ENCODE results near the gene CTNNA2. TPM values are rescaled to one million over a fixed set of nuclear protein-coding genes. Genes with fewer than 3 reads are reported as not detected.

CTNNA2 gene
- total and polyA plus RNA-seq, 9 of the 15 experiments (the other 6 are each of a cell fraction or from before 2014, with no cell fraction given): 0.03 to 0.40 (median 0.15) TPM

- Histone ChIP-seq H3K36me3 (ENCODE audit: control insufficient read depth, insufficient read depth, low read length) (no peaks in the 10 kb centered on the region), H3K9ac (ENCODE audit: insufficient read depth in 1 of 2, low read depth in 2 of 2, low read length in 2 of 2) (no peak overlapping the region), H3K4me1 (replicated peaks in 1 of 2; ENCODE audit: control insufficient read depth in 2 of 2, insufficient read depth in 2 of 2, low read length in 2 of 2) (no peaks in the 10 kb centered on the region), H3K79me2 (ENCODE audit: control insufficient read depth, insufficient read depth, low read length) (no peaks in the 10 kb centered on the region), H3K27ac (ENCODE audit: extremely low read depth, low read depth, low read length) (no peak overlapping the region), H3K27me3 (ENCODE audit: control insufficient read depth in 2 of 2, insufficient read depth in 2 of 2, low read length in 2 of 2) (no peaks in the 10 kb centered on the region), H3K9me1 (ENCODE audit: control insufficient read depth, insufficient read depth, low read length) (no peaks in the 10 kb centered on the region), H3K9me3 (replicated peaks; ENCODE audit: control insufficient read depth, insufficient read depth, low read depth, low read length) (no peaks in the 10 kb centered on the region; the same call in 1 of the 2 replicates), H4K20me1 (replicated peaks; ENCODE audit: control insufficient read depth, insufficient read depth, low read length) (no peaks in the 10 kb centered on the region), H3K4me3 (no peak overlapping the region), H3K4me2 (ENCODE audit: insufficient read depth, low read length) (no peak overlapping the region), H2AFZ (ENCODE audit: low read depth, low read length) (no peak overlapping the region)
- ATAC-seq (no peak), DNase-seq (ENCODE audit: extremely low read depth in 1 of 4, low spot score in 3 of 4) (no peak), FAIRE-seq (no peak)
- ChIA-PET CTCF (ENCODE audit: low intra/inter-chr PET ratio) (no interaction called here), POLR2A (no interaction called here)
- WGBS (ENCODE audit: insufficient coverage, low coverage, missing lambda C conversion rate): 0% methylated on average over 3 of the region's 3 CpGs
- in situ Hi-C loops (cut with MboI): no loop called here
- BruUV-seq (replicated peaks): no TSS peak
- intact Hi-C loops (cut with micrococcal nuclease): no loop called here
- no peak for TF ChIP-seq ZHX1 (conservative IDR thresholded peaks at IDR 0.05; ENCODE audit: low read length)
Measured at GRCh38 chr2:79630060-79630459, 117.2 kb downstream of the CTNNA2 start.

GRCh38 chr2:79630972-79631557, 118.2 kb downstream of the CTNNA2 start:
- no peaks in the 10 kb centered on the region for H3K79me2 ChIP-seq (ENCODE audit: control insufficient read depth, insufficient read depth, low read length)
- WGBS (ENCODE audit: insufficient coverage, low coverage, missing lambda C conversion rate): 0% methylated on average over 7 of the region's 7 CpGs
- H3K27ac ChIP-seq (ENCODE audit: extremely low read depth, low read depth, low read length): no peak overlapping the region
- H3K27me3 ChIP-seq (ENCODE audit: control insufficient read depth in 2 of 2, insufficient read depth in 2 of 2, low read length in 2 of 2): no peaks in the 10 kb centered on the region
- no peak for FAIRE-seq
- H3K9me1 ChIP-seq (ENCODE audit: control insufficient read depth, insufficient read depth, low read length): no peaks in the 10 kb centered on the region
- no peaks in the 10 kb centered on the region for H3K36me3 ChIP-seq (ENCODE audit: control insufficient read depth, insufficient read depth, low read length)
- H3K4me2 ChIP-seq (ENCODE audit: insufficient read depth, low read length): no peak overlapping the region
- BruUV-seq (replicated peaks): no TSS peak
- ATAC-seq: no peak
- H3K9me3 ChIP-seq (replicated peaks; ENCODE audit: control insufficient read depth, insufficient read depth, low read depth, low read length): no peaks in the 10 kb centered on the region; the same call in 1 of the 2 replicates
- H4K20me1 ChIP-seq (replicated peaks; ENCODE audit: control insufficient read depth, insufficient read depth, low read length): no peaks in the 10 kb centered on the region
- H3K4me1 ChIP-seq (replicated peaks in 1 of 2; ENCODE audit: control insufficient read depth in 2 of 2, insufficient read depth in 2 of 2, low read length in 2 of 2): no peaks in the 10 kb centered on the region
- H2AFZ ChIP-seq (ENCODE audit: low read depth, low read length): no peak overlapping the region
- CTCF ChIA-PET (ENCODE audit: low intra/inter-chr PET ratio): no interaction called here
- intact Hi-C loops (cut with micrococcal nuclease) (no loop called here), in situ Hi-C loops (cut with MboI) (no loop called here)
- H3K9ac ChIP-seq (ENCODE audit: insufficient read depth in 1 of 2, low read depth in 2 of 2, low read length in 2 of 2): no peak overlapping the region
- TF ChIP-seq TBL1XR1 (IDR thresholded peaks at IDR 0.05; ENCODE audit: low read length in 2 of 2): no peak
- no peak for TF ChIP-seq MYNN (IDR thresholded peaks at IDR 0.05)
- TF ChIP-seq MYNN (CRISPR knock-in tag; IDR thresholded peaks at IDR 0.05): no peak
- TF ChIP-seq SMAD2 (IDR thresholded peaks at IDR 0.05; ENCODE audit: low read depth, low read length): no peak
- POLR2A ChIA-PET: no interaction called here
- H3K4me3 ChIP-seq: no peak overlapping the region
- DNase-seq (ENCODE audit: extremely low read depth in 1 of 4, low spot score in 3 of 4): no peak

All from K562 (cell line).